GM21381 (cell line): ENCODE data around the gene LRRC25.
"Not testable (repeated sequence)": the region's sequence is repeated elsewhere in the genome, so short reads cannot be mapped to it uniquely, and the experiment has no call there.

Experiments used
- ATAC-seq: cut with Tn5 transposase; IDR thresholded peaks from one replicate; pipeline ENCODE4 v1.9.1; 2021; ENCODE audit warnings: mild to moderate bottlenecking, moderate library complexity; ENCODE audit not compliant: unreplicated experiment

LRRC25 gene

DNA sequence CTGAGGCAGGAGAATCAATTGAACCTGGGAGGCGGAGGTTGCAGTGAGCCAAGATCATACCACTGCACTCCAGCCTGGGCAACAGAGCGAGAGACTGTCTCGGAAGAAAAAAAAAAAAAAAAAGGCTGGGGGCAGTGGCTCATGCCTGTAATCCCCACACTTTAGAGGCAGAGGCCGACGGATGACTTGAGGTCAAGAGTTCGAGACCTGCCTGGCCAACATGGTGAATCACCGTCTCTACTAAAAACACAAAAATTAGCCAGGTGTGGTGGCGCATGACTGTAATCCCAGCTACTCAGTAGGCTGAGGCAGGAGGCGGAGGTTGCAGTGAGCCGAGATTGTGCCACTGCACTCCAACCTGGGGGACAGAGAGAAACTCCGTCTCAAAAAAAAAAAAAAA, 13.8 kb downstream of the LRRC25 start:
- not testable (repeated sequence) for ATAC-seq

DNA sequence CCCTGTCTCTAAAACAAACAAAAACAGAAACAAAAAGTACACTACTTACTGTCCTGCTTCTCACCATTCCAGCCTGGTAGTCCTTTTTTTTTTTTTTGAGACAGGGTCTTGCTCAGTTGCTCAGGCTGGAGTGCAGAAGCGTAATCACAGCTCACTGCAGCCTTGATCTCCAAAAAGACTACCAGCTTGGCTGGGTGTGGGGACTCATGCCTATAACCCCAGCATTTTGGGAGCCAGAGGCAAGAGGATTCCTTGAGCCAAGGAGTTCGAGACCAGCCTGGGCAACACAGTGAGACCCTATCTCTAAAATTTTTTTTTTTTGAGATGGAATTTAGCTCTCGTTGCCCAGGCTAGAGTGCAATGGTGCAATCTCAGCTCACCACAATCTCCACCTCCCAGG, 16.6 kb downstream of the LRRC25 start:
- no peak for ATAC-seq

GRCh38 chr19:18379803-18380747, 17.3 kb downstream of the LRRC25 start:
- ATAC-seq, result no peak

DNA sequence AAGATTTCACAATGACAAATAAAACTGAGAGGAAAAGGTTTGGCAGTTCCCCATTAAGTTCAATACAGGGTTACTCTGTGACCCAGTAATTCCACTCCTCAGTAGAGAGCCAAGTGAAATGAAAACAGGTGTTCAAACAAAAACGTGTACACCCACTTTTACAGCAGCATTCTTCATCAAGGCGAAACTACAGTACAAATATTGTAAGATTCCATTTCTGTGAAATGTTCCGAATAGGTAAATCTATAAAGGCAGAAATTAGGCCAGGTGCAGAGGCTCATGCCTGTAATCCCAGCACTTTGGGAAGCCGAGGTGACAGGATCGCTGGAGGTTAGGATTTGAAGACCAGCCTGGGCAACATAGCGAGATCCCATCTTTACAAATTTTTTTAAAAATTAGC, 20.4 kb downstream of the LRRC25 start:
- ATAC-seq, result no peak

GRCh38 chr19:18373892-18374629, 23.4 kb downstream of the LRRC25 start:
- peak; percentile 83 for ATAC-seq

GRCh38 chr19:18373407-18373891, 24.0 kb downstream of the LRRC25 start:
- ATAC-seq, result no peak

- no peak for ATAC-seq
Observed at GRCh38 chr19:18368504-18369222, 28.8 kb downstream of the LRRC25 start.

DNA sequence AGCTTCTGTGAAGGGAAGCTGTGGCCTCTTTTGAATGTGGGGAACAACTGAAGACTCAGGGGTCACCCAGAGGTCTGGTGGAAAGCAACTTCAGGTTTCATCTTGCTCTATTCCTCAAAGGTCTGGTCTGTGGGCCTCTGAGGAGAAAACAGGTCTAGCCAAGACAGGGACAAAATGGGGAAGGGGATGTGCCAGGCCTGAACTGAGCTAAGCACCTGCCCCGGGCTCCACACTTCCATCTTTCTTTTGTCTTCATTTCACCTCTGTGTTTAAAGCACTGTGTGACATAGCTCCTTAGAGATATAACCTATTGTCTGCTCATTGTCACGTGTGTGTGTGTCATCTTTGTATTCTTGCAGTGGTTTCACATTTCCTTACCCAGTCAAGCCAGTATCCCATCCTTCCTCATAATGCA, 31.4 kb downstream of the LRRC25 start:
- ATAC-seq, result no peak

GRCh38 chr19:18364826-18365528, 32.4 kb downstream of the LRRC25 start:
- ATAC-seq, result no peak

- ATAC-seq, result not testable (repeated sequence)
Observed at GRCh38 chr19:18364277-18364825, 33.1 kb downstream of the LRRC25 start.

- no peak for ATAC-seq
Observed at GRCh38 chr19:18363787-18364186, 33.6 kb downstream of the LRRC25 start.

- no peak for ATAC-seq
Observed at GRCh38 chr19:18362934-18363542, 34.4 kb downstream of the LRRC25 start.

GRCh38 chr19:18361646-18362045, 35.8 kb downstream of the LRRC25 start:
- ATAC-seq, result no peak

DNA sequence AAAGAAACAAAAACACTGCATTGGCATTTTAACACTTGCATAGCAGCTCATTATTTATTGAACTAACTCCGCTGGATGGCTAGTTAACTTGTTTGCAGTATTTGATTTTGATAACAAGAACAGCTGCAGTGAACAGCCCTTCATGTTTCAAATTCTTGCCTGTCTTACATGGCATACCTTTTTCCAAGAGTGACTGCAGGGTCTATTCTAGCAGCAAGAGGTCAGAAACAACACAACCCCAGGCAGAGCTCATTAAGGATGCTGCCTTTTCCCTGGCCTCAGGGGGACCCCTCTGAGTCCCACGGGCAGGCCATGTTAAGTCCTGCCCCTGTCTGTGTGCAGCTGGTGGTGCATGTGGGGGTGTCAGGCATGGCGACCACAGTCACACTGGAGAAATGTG, 40.4 kb downstream of the LRRC25 start:
- no peak for ATAC-seq

DNA sequence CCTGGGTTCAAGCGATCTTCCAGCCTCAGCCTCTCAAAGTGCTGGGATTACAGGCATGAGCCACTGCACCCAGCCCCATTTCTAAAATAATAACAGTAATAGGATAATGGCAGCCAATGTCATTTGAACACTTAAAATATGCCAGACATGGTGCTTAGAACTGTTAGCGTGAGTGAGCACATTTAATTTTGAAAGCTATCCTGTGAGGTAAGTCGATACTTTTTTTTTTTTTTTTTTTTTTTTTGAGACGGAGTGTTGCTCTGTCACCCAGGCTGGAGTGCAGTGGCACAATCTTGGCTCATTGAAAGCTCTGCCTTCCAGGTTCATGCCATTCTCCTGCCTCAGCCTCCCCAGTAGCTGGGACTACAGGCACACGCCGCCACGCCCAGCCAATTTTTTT, 42.7 kb downstream of the LRRC25 start:
- ATAC-seq, result not testable (repeated sequence)

DNA sequence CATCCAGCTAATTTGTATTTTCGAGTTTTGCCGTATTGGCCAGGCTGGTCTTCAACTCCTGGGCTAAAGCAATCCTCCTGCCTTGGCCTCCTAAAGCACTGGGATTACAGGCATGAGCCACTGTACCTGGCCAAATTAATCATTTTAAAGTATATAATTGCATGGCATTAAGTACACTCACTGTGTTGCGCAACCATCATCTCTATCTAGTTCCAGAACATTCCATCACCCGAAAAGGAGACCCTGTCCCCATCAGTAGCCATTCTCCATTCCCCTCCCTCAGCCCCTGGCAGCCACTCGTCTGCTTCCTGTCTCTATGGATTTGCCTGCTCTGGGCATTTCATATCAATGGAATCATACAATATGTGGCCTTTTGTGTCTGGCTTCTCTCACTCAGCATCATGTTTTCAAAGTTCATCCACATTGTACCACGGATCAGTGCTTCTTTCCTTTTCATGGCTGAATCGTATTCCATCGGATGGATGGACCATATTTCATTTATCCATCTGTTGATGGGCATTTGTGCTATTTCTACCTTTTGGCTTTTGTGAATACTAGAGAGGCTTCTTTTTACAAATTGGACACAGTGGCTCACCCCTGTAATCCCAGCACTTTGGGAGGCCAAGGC, 43.9 kb downstream of the LRRC25 start:
- no peak for ATAC-seq

- no peak for ATAC-seq
Observed at GRCh38 chr19:18351544-18351943, 45.9 kb downstream of the LRRC25 start.

DNA sequence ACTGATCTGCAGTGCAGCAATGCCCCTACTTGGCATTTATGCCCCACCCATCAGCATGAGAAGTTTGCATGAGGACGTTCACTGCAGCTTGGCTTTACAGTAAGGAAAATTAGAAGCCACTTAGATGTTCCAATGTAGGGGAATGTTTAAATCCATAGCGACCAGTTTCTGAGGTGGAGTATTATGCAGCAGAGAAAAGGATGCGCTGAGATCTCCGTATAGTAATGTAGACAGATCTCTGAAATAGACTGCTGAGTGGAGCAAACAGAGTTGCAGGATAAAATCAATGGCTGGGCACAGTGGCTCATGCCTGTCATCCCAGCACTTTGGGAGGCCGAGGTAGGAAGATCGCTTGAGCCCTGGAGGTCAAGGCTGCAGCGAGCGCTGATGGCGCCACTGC, 46.9 kb downstream of the LRRC25 start:
- no peak for ATAC-seq

DNA sequence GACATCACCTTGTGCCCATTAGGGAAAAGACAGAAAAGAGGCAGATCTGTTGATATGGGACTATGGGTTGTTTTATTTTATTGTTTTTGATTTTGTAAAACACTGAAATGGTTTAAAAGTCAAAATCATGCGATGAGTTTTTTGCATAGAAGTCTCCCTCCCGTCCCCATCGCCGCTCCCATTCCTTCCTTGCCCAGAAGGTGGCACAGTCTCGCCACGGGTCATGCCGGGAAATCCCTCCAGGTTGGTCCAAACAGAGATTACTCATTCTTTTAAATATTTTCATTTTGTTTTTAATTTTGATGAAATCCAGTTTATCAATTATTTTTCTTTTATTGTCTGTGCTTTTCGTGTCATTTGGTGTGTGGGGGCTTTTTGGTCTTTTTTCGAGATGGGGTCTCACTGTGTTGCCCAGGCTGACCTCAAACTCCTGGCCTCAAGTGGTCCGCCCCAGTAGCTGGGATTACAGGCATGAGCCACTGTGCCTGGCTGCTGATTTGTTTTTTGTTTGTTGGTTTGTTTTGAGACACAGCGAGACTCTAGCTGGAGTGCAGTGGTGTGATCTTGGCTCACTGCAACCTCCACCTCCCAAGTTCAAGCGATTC, 47.8 kb downstream of the LRRC25 start:
- ATAC-seq, result no peak
